ENCODE data around the gene SPOP. TPM values are rescaled to one million over a fixed set of nuclear protein-coding genes. Genes with fewer than 3 reads are reported as not detected.

The SPOP gene
- total RNA-seq, 1 donor from 2014 or later: 87.3 TPM

- DNase-seq (no peak), ATAC-seq (no peak)
- TF ChIP-seq, protein P1, sequence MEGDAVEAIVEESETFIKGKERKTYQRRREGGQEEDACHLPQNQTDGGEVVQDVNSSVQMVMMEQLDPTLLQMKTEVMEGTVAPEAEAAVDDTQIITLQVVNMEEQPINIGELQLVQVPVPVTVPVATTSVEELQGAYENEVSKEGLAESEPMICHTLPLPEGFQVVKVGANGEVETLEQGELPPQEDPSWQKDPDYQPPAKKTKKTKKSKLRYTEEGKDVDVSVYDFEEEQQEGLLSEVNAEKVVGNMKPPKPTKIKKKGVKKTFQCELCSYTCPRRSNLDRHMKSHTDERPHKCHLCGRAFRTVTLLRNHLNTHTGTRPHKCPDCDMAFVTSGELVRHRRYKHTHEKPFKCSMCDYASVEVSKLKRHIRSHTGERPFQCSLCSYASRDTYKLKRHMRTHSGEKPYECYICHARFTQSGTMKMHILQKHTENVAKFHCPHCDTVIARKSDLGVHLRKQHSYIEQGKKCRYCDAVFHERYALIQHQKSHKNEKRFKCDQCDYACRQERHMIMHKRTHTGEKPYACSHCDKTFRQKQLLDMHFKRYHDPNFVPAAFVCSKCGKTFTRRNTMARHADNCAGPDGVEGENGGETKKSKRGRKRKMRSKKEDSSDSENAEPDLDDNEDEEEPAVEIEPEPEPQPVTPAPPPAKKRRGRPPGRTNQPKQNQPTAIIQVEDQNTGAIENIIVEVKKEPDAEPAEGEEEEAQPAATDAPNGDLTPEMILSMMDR (IDR thresholded peaks at IDR 0.05): no peak
- Histone ChIP-seq H3K4me3 (peak overlapping the region; percentile 92), H3K4me1 (peaks cover 20% of the 10 kb centered on the region), H3K9me3 (no peaks in the 10 kb centered on the region), H3K36me3 (peaks cover 39% of the 10 kb centered on the region), H3K27me3 (no peaks in the 10 kb centered on the region), H3K27ac (peak overlapping the region; percentile 99)
- intact Hi-C loops (cut with DNase I): no loop called here
These were observed 30.8 kb upstream of the SPOP start for GRCh38 chr17:49708515-49709183.

- Histone ChIP-seq H3K4me1 (peaks cover 20% of the 10 kb centered on the region), H3K9me3 (no peaks in the 10 kb centered on the region), H3K27me3 (no peaks in the 10 kb centered on the region), H3K36me3 (peaks cover 39% of the 10 kb centered on the region), H3K4me3 (peak within 1 kb of the TSS; percentile 92), H3K27ac (peak within 1 kb of the TSS; percentile 99)
- ATAC-seq (peak; percentile 99), DNase-seq (peak; percentile 99)
- intact Hi-C loops (cut with DNase I): no loop called here
- TF ChIP-seq, protein P1 (IDR thresholded peaks at IDR 0.05): peak; percentile 65
These were observed 30.0 kb upstream of the SPOP start, which contains the start of gene SLC35B1 for GRCh38 chr17:49707608-49708514. Gene SLC35B1 (minus strand): TSS chr17:49707964. CDS start chr17:49707833, 131 bp downstream.

DNA sequence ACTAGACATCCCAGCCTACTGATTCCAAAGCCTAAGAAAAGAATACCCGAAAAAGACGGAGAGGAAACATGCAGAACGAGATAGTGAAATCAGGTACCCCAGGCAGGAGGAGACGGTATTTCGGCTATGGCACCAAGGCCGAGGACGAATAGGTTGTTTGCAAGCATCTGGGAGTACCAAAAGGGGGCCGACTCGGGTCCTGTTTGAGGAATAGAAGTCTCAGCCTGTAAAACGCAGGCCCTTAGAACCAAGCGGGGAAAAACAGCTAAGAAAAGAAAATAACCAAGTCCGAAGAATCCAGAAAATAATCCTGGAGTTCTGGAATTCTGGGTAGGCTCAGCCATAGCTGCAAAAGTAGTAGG, 29.3 kb upstream of the SPOP start:
- Histone ChIP-seq H3K4me1 (peaks cover 20% of the 10 kb centered on the region), H3K27me3 (no peaks in the 10 kb centered on the region), H3K9me3 (no peaks in the 10 kb centered on the region), H3K36me3 (peaks cover 45% of the 10 kb centered on the region), H3K27ac (peak overlapping the region; percentile 99), H3K4me3 (peak overlapping the region; percentile 92)
- intact Hi-C loops (cut with DNase I): no loop called here
- TF ChIP-seq, protein P1 (IDR thresholded peaks at IDR 0.05): no peak
- ATAC-seq: no peak
- no peak for DNase-seq

DNA sequence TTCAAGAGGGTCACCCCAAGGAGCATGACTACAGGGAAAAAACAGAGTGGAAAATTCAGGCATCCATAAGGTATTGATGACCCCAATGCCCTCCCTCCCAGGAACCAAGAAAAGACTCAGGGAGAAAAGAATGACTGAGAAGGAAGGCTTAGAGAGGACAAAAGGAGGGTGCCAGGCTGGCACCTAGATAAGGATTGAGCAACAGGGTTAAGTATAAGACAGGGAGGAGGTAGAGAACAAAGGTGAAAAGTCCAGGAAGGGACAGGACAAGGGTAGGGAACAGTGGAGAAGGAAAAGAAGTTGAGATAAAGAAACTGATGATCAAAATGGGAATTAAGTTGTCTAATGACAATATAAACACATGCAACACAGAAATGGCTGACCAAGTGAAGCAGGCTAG, 27.4 kb upstream of the SPOP start:
- no peaks in the 10 kb centered on the region for H3K27me3 ChIP-seq
- no peaks in the 10 kb centered on the region for H3K9me3 ChIP-seq
- no peak overlapping the region for H3K27ac ChIP-seq
- H3K4me1 ChIP-seq: peaks cover 20% of the 10 kb centered on the region
- DNase-seq (no peak), ATAC-seq (no peak)
- no peak overlapping the region for H3K4me3 ChIP-seq
- intact Hi-C loops (cut with DNase I): no loop called here
- H3K36me3 ChIP-seq: peaks cover 56% of the 10 kb centered on the region
- TF ChIP-seq, protein P1 (IDR thresholded peaks at IDR 0.05): no peak

DNA sequence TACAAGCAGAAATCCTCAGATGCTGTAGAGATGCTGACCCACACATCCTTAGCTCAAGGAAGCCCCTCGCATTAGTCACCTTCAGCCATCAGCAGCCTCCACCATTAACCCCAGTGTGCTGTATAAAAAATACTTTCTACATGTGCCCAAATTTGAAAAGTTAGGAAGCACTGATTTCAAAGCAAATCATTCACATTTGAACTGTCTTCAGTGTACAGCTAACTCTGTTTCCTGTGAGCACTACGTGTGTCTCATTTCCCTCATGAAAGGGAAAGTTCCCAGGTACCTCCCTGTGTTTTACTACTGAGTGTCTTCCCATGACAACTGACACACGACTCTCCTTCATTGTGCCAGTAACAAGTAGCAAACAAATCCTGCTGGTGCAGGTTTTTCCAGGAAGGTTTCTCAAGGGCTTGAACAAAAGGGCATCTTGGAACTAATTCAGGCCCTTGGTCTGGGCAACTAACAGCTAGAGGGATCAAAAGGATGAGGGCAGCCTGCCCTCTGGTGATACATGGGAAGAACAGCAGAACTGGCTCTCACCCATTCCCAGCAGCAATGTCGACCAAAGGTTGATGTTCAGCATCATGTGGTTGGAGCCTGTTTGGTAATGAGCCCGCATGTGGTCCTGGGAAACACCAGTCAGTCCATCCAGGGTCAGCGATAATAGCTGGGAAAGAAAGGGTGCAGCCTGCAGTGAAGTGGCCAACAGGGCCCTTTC, 25.8 kb upstream of the SPOP start:
- peak; percentile 16 for ATAC-seq
- intact Hi-C loops (cut with DNase I): no loop called here
- no peaks in the 10 kb centered on the region for H3K9me3 ChIP-seq
- no peaks in the 10 kb centered on the region for H3K27me3 ChIP-seq
- peaks cover 60% of the 10 kb centered on the region for H3K36me3 ChIP-seq
- H3K4me3 ChIP-seq: no peak overlapping the region
- DNase-seq: no peak
- no peak overlapping the region for H3K27ac ChIP-seq
- peaks cover 16% of the 10 kb centered on the region for H3K4me1 ChIP-seq
- TF ChIP-seq, protein P1 (IDR thresholded peaks at IDR 0.05): peak; percentile 34
